ENCODE results near the gene EXD1. TPM values are rescaled to one million over a fixed set of nuclear protein-coding genes. Genes with fewer than 3 reads are reported as not detected.

Gene EXD1
- total RNA-seq, 1 experiment from 2014 or later = not detected

DNA sequence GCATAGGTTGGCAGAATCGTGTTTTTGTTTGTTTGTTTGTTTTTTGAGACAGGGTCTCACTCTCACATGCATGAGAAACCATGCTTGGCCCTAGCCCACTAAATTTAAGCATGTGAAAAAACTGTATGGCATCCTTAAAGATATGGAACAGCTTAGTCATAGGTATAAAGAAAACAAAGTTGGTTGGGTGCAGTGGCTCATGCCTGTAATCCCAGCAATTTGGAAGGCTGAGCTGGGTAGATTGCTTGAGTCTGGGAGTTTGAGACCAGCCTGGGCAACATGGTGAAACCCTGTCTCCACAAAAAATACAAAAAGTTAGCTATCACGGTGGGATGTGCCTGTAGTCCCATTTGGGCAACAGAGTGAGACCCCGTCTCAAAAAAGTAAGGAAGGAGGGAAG is 25.2 kb downstream of the EXD1 start:
- intact Hi-C loops (cut with micrococcal nuclease) = no loop called here
- ChIA-PET POLR2A (no interaction called here), CTCF (no interaction called here), RAD21 (ENCODE audit: low non-redundant PET in 1 of 2, low total read pairs in 2 of 2, uncharacterized antibody in 2 of 2, unreplicated experiment in 2 of 2) (no interaction called here)
- Histone ChIP-seq H3K27ac (ENCODE audit: low read depth, low read length) (no peak overlapping the region), H3K9me2 (ENCODE audit: insufficient read depth) (no peaks in the 10 kb centered on the region), H3K36me3 (ENCODE audit: control insufficient read depth in 1 of 2, insufficient read depth in 2 of 2, low read length in 2 of 2) (no peaks in the 10 kb centered on the region), H3K4me3 (replicated peaks in 1 of 2; ENCODE audit: low read depth in 1 of 2, low read length in 2 of 2) (no peak overlapping the region), H4K20me1 (ENCODE audit: insufficient read depth) (no peaks in the 10 kb centered on the region), H2AFZ (ENCODE audit: low read depth, low read length, poor library complexity, severe bottlenecking) (no peak overlapping the region), H3K4me1 (ENCODE audit: control insufficient read depth in 1 of 2, insufficient read depth in 2 of 2, low read length in 2 of 2) (no peaks in the 10 kb centered on the region), H3K27me3 (ENCODE audit: insufficient read depth, low read length) (no peaks in the 10 kb centered on the region), H3K9me3 (ENCODE audit: control insufficient read depth in 1 of 2, insufficient read depth in 1 of 2, low read depth in 1 of 2, low read length in 2 of 2) (no peaks in the 10 kb centered on the region), H3K79me2 (ENCODE audit: insufficient read depth, low read length) (no peaks in the 10 kb centered on the region), H3K9ac (ENCODE audit: low read length) (no peak overlapping the region), H3K4me2 (ENCODE audit: low read length) (no peak overlapping the region)
- no peak for DNase-seq (ENCODE audit: low read depth, low spot score)
- no TSS peak for BruUV-seq (replicated peaks)
- no peak for ATAC-seq
- TF ChIP-seq MAX (IDR thresholded peaks at IDR 0.05) (no peak), ZBTB33 (IDR thresholded peaks at IDR 0.05; ENCODE audit: extremely low read depth, insufficient replicate concordance, low read length) (no peak), SIN3A (IDR thresholded peaks at IDR 0.05; ENCODE audit: low read depth) (no peak), CBX3 (IDR thresholded peaks at IDR 0.05; ENCODE audit: low read depth) (no peak), ZFX (IDR thresholded peaks at IDR 0.05) (no peak), TCF7L2 (IDR thresholded peaks at IDR 0.05; ENCODE audit: borderline replicate concordance, extremely low read depth, insufficient read depth, insufficient read length) (no peak), RAD21 (IDR thresholded peaks at IDR 0.05; ENCODE audit: low read depth) (no peak), POLR2A (IDR thresholded peaks at IDR 0.05; ENCODE audit: borderline replicate concordance, extremely low read depth, insufficient read depth, insufficient read length) (no peak), EZH2phosphoT487 (IDR thresholded peaks at IDR 0.05; ENCODE audit: borderline replicate concordance) (no peak), FOSL1 (IDR thresholded peaks at IDR 0.05; ENCODE audit: low read depth) (no peak), ELF1 (IDR thresholded peaks at IDR 0.05; ENCODE audit: borderline replicate concordance, low read depth) (no peak), EGR1 (IDR thresholded peaks at IDR 0.05; ENCODE audit: low read depth) (no peak), ATF3 (IDR thresholded peaks at IDR 0.05) (no peak), YY1 (IDR thresholded peaks at IDR 0.05; ENCODE audit: extremely low read depth, insufficient replicate concordance, low read depth, low read length) (no peak), ZNF274 (IDR thresholded peaks at IDR 0.05; ENCODE audit: low read depth, low read length) (no peak), SRF (IDR thresholded peaks at IDR 0.05; ENCODE audit: low read depth) (no peak)
- TF ChIP-seq, protein P1, sequence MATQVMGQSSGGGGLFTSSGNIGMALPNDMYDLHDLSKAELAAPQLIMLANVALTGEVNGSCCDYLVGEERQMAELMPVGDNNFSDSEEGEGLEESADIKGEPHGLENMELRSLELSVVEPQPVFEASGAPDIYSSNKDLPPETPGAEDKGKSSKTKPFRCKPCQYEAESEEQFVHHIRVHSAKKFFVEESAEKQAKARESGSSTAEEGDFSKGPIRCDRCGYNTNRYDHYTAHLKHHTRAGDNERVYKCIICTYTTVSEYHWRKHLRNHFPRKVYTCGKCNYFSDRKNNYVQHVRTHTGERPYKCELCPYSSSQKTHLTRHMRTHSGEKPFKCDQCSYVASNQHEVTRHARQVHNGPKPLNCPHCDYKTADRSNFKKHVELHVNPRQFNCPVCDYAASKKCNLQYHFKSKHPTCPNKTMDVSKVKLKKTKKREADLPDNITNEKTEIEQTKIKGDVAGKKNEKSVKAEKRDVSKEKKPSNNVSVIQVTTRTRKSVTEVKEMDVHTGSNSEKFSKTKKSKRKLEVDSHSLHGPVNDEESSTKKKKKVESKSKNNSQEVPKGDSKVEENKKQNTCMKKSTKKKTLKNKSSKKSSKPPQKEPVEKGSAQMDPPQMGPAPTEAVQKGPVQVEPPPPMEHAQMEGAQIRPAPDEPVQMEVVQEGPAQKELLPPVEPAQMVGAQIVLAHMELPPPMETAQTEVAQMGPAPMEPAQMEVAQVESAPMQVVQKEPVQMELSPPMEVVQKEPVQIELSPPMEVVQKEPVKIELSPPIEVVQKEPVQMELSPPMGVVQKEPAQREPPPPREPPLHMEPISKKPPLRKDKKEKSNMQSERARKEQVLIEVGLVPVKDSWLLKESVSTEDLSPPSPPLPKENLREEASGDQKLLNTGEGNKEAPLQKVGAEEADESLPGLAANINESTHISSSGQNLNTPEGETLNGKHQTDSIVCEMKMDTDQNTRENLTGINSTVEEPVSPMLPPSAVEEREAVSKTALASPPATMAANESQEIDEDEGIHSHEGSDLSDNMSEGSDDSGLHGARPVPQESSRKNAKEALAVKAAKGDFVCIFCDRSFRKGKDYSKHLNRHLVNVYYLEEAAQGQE (IDR thresholded peaks at IDR 0.05; ENCODE audit: low read depth) = no peak
